Measurements from ENCODE around the gene UNC5B.

UNC5B gene

GRCh38 chr10:71338728-71339495 is 126.5 kb downstream of the UNC5B start:
- TF ChIP-seq CTCF (IDR thresholded peaks at IDR 0.05; ENCODE audit: low read depth, low read length, missing control alignments) = no peak
- H3K4me3 ChIP-seq (replicated peaks; ENCODE audit: low read depth, low read length) = no peak overlapping the region
- DNase-seq (ENCODE audit: extremely low read depth, low read depth) = no peak

- H3K4me3 ChIP-seq (replicated peaks; ENCODE audit: low read depth, low read length) = no peak overlapping the region
- TF ChIP-seq CTCF (IDR thresholded peaks at IDR 0.05; ENCODE audit: low read depth, low read length, missing control alignments) = no peak
- no peak for DNase-seq (ENCODE audit: extremely low read depth, low read depth)
Observed at GRCh38 chr10:71339796-71340589, 127.6 kb downstream of the UNC5B start.

- no peak for DNase-seq (ENCODE audit: extremely low read depth, low read depth)
- no peak for TF ChIP-seq CTCF (IDR thresholded peaks at IDR 0.05; ENCODE audit: low read depth, low read length, missing control alignments)
- H3K4me3 ChIP-seq (replicated peaks; ENCODE audit: low read depth, low read length) = no peak overlapping the region
Observed at GRCh38 chr10:71342573-71343391, 130.4 kb downstream of the UNC5B start.

GRCh38 chr10:71343392-71343773 is 131.0 kb downstream of the UNC5B start:
- no peak for TF ChIP-seq CTCF (IDR thresholded peaks at IDR 0.05; ENCODE audit: low read depth, low read length, missing control alignments)
- no peak for DNase-seq (ENCODE audit: extremely low read depth, low read depth)

GRCh38 chr10:71344154-71344925 is 132.0 kb downstream of the UNC5B start:
- no peak for TF ChIP-seq CTCF (IDR thresholded peaks at IDR 0.05; ENCODE audit: low read depth, low read length, missing control alignments)
- no peak for DNase-seq (ENCODE audit: extremely low read depth, low read depth)
- no peak overlapping the region for H3K4me3 ChIP-seq (replicated peaks; ENCODE audit: low read depth, low read length)

More at GRCh38 chr10:71343392-71343773, 131.0 kb downstream of the UNC5B start:
- H3K4me3 ChIP-seq (replicated peaks; ENCODE audit: low read depth, low read length) = no peak overlapping the region

- no peak overlapping the region for H3K4me3 ChIP-seq (replicated peaks; ENCODE audit: low read depth, low read length)
- no peak for TF ChIP-seq CTCF (IDR thresholded peaks at IDR 0.05; ENCODE audit: low read depth, low read length, missing control alignments)
- DNase-seq (ENCODE audit: extremely low read depth, low read depth) = no peak
Observed at GRCh38 chr10:71344993-71345480, 132.7 kb downstream of the UNC5B start.

Data from HFF-Myc (cell line).